Measurements from ENCODE around the gene CSMD2. TPM values are rescaled to one million over a fixed set of nuclear protein-coding genes. Genes with fewer than 3 reads are reported as not detected.

Gene CSMD2
- total and polyA plus RNA-seq, 2 of the 8 experiments (the other 6 are each of a cell fraction or from before 2014, with no cell fraction given): 7.0 to 14.7 TPM

DNA sequence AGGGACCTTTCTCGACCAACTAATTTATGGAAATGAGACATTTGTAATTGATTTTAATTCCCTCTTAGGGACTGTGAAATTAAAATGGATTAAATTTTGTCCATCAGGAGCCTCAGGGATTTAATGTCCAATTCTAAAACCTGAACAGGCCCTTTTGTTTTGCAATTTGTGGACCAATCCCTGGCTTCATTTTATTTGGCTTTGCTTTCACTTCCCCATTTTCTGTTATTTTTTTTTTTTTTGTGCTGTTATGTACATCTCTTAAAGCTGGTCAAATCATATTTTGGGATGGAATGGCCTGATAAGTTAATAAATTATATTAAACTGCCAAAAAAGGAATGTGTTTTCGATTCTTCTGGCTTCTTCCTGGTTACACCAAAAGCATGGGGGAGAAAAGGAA is 663.7 kb downstream of the CSMD2 start:
- no peak overlapping the region for H2BK5ac ChIP-seq (ENCODE audit: low read depth, low read length)
- H3K56ac ChIP-seq (replicated peaks; ENCODE audit: insufficient read length, low read depth, low read length): no peak overlapping the region
- H4K8ac ChIP-seq (ENCODE audit: extremely low read depth, insufficient read depth, low read length): no peak overlapping the region
- no peak overlapping the region for H2BK15ac ChIP-seq (ENCODE audit: low read length)
- H3K79me1 ChIP-seq (ENCODE audit: low read depth, low read length): no peaks in the 10 kb centered on the region
- no peaks in the 10 kb centered on the region for H3K23me2 ChIP-seq (ENCODE audit: low read depth, low read length)
- TF ChIP-seq, protein P1, sequence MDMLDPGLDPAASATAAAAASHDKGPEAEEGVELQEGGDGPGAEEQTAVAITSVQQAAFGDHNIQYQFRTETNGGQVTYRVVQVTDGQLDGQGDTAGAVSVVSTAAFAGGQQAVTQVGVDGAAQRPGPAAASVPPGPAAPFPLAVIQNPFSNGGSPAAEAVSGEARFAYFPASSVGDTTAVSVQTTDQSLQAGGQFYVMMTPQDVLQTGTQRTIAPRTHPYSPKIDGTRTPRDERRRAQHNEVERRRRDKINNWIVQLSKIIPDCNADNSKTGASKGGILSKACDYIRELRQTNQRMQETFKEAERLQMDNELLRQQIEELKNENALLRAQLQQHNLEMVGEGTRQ (IDR thresholded peaks at IDR 0.05; ENCODE audit: low read length): no peak
- TF ChIP-seq CREB1 (IDR thresholded peaks at IDR 0.05) (no peak), POU5F1 (IDR thresholded peaks at IDR 0.05; ENCODE audit: low read depth, low read length) (no peak), CBX5 (IDR thresholded peaks at IDR 0.05; ENCODE audit: low read depth, low read length) (no peak), RBBP5 (IDR thresholded peaks at IDR 0.05; ENCODE audit: borderline replicate concordance, low read depth, low read length) (no peak), FOSL1 (IDR thresholded peaks at IDR 0.05; ENCODE audit: insufficient read depth, low read depth, low read length) (no peak), KDM5A (IDR thresholded peaks at IDR 0.05; ENCODE audit: low read length) (no peak), SIN3A (conservative IDR thresholded peaks at IDR 0.05 in 1 of 2, IDR thresholded peaks at IDR 0.05 in 1 of 2; ENCODE audit: low read depth in 1 of 2, low read length in 2 of 2) (no peak), RXRA (IDR thresholded peaks at IDR 0.05; ENCODE audit: insufficient read depth, low read depth, low read length) (no peak), TBP (IDR thresholded peaks at IDR 0.05; ENCODE audit: low read depth, low read length) (no peak), CHD1 (IDR thresholded peaks at IDR 0.05; ENCODE audit: low read depth, low read length) (no peak)
- TF ChIP-seq, protein P2, sequence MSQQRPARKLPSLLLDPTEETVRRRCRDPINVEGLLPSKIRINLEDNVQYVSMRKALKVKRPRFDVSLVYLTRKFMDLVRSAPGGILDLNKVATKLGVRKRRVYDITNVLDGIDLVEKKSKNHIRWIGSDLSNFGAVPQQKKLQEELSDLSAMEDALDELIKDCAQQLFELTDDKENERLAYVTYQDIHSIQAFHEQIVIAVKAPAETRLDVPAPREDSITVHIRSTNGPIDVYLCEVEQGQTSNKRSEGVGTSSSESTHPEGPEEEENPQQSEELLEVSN (IDR thresholded peaks at IDR 0.05): no peak
- H3K9ac ChIP-seq (replicated peaks in 1 of 4; ENCODE audit: extremely low read depth in 1 of 4, low read depth in 3 of 4, low read length in 3 of 4): no peak overlapping the region
- H3K18ac ChIP-seq (ENCODE audit: extremely low read depth, low read length): no peak overlapping the region
- POLR2A ChIA-PET (ENCODE audit: partially characterized antibody): no interaction called here
- H3K4me3 ChIP-seq (ENCODE audit: extremely low read depth in 1 of 4, insufficient read depth in 2 of 4, low read depth in 3 of 4, low read length in 4 of 4): no peak overlapping the region
- peaks cover 12 to 16% of the 10 kb centered on the region in 2 experiments for H3K9me3 ChIP-seq (ENCODE audit: insufficient read depth in 2 of 2, low read depth in 1 of 2, low read length in 1 of 2)
- H3K36me3 ChIP-seq (ENCODE audit: control insufficient read depth in 2 of 4, insufficient read depth in 4 of 4, low read length in 3 of 4): no peaks in the 10 kb centered on the region; a peak in 1 of 8 replicates
- no peak for DNase-seq (ENCODE audit: low read depth in 1 of 2, low spot score in 2 of 2)
- no peak overlapping the region for H2AFZ ChIP-seq (ENCODE audit: low read length)
- peaks cover 0 to 2% of the 10 kb centered on the region in 2 experiments for H4K20me1 ChIP-seq (replicated peaks in 1 of 2; ENCODE audit: control insufficient read depth in 1 of 2, insufficient read depth in 2 of 2, low read length in 2 of 2)
- H3K14ac ChIP-seq (ENCODE audit: insufficient read length): no peak overlapping the region
- WGBS, 2 experiments (ENCODE audit: extremely low coverage in 1 of 2, insufficient coverage in 1 of 2, insufficient read length in 1 of 2, insufficient replicate concordance in 2 of 2, low coverage in 1 of 2, low lambda C conversion rate in 2 of 2, missing lambda C conversion rate in 1 of 2): 89% methylated on average over 2 of the region's 2 CpGs; no CpG with 5 or more reads in 1 of the 2 experiments
- no peak for FAIRE-seq
- no peaks in the 10 kb centered on the region for H3K79me2 ChIP-seq (ENCODE audit: control insufficient read depth in 1 of 2, insufficient read depth in 2 of 2, low read length in 2 of 2)
- H2BK12ac ChIP-seq (ENCODE audit: low read depth, low read length): no peak overlapping the region
- H3K4me1 ChIP-seq (replicated peaks in 1 of 4; ENCODE audit: control insufficient read depth in 3 of 4, insufficient read depth in 4 of 4, low read length in 3 of 4): 0 out of 7 replicates have a peak, but pooled peaks cover 0 to 1% (median 0%) of the 10 kb centered on the region in 4 experiments
- no peak overlapping the region for H4K91ac ChIP-seq (replicated peaks; ENCODE audit: insufficient read length, low read length)
- no peak overlapping the region for H4K5ac ChIP-seq (ENCODE audit: insufficient read length, low read depth, low read length)
- no peak overlapping the region for H2BK20ac ChIP-seq (ENCODE audit: low read length)
- H3K27ac ChIP-seq (ENCODE audit: low read depth, low read length): no peak overlapping the region
- H3K4ac ChIP-seq (replicated peaks; ENCODE audit: insufficient read length, low read depth, low read length): no peak overlapping the region
- no peak overlapping the region for H2AK5ac ChIP-seq (ENCODE audit: low read depth, low read length)
- H2BK120ac ChIP-seq (replicated peaks; ENCODE audit: low read depth, low read length): no peak overlapping the region
- no peaks in the 10 kb centered on the region for H3K27me3 ChIP-seq (replicated peaks in 1 of 4; ENCODE audit: control insufficient read depth in 3 of 4, extremely low read depth in 1 of 4, insufficient read depth in 3 of 4, low read length in 3 of 4)
- CTCF ChIA-PET (ENCODE audit: partially characterized antibody): interaction anchor here (1.0 to 2.5 kb wide), 9 partner anchors 9 to 207 kb away, joined by 3 to 9 read pairs (median 3); no protein-coding TSS in a partner anchor
- no peak overlapping the region for H3K4me2 ChIP-seq (ENCODE audit: insufficient read depth in 1 of 2, low read depth in 2 of 2, low read length in 2 of 2)
- H3K23ac ChIP-seq (ENCODE audit: insufficient read length): no peak overlapping the region
